22Rv1 (cell line): Measurements from ENCODE around the gene CSGALNACT2.

Source experiments
- ZFX ChIP-seq: fragments of 450-650 bp; IDR thresholded peaks from 2 replicates; pipeline ENCODE4 v1.6.1; 2017; ENCODE audit warnings: antibody characterized with exemption, borderline replicate concordance
- TF ChIP-seq, protein P1 (sequence below): fragments of 450-650 bp; IDR thresholded peaks from 2 replicates; pipeline ENCODE4 v1.5.1; 2017; ENCODE audit warnings: mild to moderate bottlenecking

DNA sequence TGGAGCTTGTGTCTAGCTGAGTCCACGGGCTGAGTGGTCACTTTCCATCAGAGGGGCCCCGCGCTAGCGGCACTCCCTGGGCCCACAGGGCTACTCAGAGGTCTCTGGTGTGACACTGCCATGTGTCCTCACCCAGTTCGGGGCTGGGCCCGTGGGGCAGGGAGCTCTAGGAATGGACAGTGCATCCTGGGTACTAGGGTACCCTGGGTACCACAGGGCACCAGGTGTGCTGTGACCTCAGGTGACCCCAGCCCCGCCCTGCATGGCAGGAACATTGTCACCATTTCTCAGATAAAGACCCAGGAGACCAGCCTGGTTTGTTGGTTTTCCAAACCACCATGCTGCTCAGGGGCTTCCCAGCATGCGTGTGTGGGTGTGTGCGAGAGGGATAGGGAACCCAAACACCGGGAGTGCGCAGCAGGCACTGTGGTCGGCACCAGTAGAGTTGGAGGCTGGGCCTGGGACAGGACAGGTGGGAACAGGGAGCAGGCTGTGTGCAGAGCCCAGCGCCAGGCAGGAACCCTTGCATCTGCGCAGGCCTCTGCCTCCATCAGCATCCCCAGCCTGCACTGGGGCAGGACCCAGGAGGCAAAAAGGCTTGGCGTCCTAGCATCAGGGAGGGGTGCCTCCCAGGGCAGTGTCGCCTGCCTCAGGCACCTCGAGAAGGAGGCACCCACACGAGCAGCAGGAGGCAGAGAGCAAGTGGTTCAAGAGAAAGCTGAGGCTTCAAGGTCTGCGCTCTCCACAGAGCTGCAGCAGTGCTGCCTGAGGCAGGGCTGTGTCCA lies 19.4 kb upstream of the CSGALNACT2 start:
- TF ChIP-seq, protein P1, sequence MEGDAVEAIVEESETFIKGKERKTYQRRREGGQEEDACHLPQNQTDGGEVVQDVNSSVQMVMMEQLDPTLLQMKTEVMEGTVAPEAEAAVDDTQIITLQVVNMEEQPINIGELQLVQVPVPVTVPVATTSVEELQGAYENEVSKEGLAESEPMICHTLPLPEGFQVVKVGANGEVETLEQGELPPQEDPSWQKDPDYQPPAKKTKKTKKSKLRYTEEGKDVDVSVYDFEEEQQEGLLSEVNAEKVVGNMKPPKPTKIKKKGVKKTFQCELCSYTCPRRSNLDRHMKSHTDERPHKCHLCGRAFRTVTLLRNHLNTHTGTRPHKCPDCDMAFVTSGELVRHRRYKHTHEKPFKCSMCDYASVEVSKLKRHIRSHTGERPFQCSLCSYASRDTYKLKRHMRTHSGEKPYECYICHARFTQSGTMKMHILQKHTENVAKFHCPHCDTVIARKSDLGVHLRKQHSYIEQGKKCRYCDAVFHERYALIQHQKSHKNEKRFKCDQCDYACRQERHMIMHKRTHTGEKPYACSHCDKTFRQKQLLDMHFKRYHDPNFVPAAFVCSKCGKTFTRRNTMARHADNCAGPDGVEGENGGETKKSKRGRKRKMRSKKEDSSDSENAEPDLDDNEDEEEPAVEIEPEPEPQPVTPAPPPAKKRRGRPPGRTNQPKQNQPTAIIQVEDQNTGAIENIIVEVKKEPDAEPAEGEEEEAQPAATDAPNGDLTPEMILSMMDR, result no peak
- TF ChIP-seq ZFX, result no peak
